GM21526 (cell line): ENCODE measurements around the gene KLHL29.

Source experiments
- ATAC-seq: cut with Tn5 transposase; IDR thresholded peaks from one replicate; pipeline ENCODE4 v1.9.1; 2021; ENCODE audit warnings: moderate library complexity; ENCODE audit not compliant: unreplicated experiment, low FRiP score

The KLHL29 gene

DNA sequence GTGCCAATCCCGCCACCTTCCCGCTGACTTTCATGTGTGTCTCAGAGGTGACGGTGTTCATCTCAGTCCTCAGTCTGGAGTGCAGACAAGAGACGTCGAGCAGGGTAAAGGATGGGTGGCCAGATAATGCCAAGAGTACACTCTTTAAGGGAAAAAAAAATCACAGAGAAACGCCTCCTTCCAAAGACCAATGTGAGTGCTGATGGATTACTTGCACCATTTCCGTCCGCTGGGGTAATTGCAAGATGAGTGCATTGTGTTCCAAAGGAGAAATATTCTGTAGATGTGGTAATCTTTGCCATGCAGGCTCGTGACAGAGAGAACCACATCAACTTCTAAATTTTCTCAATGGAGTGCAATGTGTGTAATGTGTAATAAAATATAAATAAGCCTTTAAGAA lies 81.0 kb downstream of the KLHL29 start:
- ATAC-seq: no peak

DNA sequence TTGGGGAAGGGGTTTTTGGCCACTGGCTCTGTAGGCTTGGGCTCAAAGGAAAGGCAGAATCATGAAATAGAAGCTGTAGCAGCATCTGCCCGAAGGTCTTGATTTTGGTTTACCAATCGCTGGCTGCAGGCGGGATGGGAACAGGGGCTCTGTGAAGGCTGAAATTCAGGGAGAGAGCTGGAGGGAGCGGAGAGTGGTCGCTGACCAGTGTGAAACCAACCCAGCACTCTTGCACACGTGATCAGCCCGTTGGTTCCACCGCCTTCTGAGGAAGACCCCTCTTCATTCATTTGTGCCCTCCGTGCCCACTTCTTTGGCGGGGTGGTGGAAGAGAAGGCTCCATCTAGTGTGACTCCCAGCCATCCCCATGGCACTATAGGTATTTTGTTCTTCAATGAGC lies 82.6 kb downstream of the KLHL29 start:
- no peak for ATAC-seq

GRCh38 chr2:23468474-23469141 lies 83.6 kb downstream of the KLHL29 start:
- no peak for ATAC-seq

GRCh38 chr2:23469142-23469540 lies 84.2 kb downstream of the KLHL29 start:
- ATAC-seq: no peak

DNA sequence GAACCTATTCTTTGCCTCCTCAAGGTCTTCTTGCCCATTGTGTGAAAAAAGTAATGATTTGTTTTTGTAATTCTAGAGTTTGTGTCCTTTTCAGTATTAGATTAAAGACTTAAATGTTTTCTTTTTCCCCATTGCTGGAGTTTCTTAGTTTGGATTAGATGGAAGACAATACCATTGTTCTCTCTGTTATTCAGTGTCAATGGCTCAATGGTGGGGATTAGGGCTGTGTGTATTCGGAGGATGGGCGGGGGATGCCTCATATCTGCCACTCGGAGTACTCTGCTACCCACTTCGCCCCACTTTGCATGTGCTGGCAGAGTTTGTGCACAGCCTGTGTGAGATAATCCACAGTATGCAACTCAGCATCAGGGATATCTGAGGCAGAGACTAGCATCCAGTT lies 90.1 kb downstream of the KLHL29 start:
- ATAC-seq: no peak

GRCh38 chr2:23475473-23475872 lies 90.5 kb downstream of the KLHL29 start:
- no peak for ATAC-seq

DNA sequence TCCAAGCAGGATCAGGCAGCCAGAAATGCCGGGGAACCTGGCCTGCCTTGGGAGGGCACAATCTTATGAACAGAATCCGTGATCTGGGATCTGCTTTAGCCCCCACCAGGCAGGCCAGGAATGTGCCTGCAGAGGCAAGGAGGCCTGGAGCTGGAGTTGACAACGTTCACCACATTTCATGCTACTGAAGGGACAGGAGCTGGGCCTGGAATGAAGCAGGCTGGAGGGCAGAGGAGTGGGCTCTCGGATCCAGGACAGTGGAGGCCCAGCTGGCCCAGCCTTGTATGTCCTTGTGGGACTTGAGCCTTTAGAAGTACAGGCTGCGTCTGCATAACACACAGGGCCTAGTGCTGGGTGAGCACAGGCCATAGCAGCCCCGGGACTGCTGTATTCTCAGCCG lies 91.8 kb downstream of the KLHL29 start:
- no peak for ATAC-seq

DNA sequence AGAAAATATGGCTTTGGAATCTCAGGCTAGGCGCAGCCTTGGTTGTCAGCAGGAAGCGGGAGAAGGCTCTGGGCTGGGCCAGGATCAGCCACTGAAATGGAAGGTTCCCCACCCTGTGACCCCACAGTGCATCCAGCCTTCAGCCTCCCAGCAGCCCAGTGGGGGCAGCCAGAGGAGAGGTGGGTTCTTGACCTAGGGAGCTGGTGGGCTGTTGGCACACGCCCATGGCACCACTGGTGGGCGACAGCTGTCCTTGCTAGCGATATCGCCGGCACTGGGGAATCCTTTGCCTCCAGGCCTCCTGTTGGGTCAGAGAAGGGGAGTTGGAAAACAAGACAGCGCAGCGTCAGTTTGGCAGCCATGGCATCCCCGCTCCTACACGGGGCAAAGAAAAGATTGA lies 92.4 kb downstream of the KLHL29 start:
- ATAC-seq: no peak

DNA sequence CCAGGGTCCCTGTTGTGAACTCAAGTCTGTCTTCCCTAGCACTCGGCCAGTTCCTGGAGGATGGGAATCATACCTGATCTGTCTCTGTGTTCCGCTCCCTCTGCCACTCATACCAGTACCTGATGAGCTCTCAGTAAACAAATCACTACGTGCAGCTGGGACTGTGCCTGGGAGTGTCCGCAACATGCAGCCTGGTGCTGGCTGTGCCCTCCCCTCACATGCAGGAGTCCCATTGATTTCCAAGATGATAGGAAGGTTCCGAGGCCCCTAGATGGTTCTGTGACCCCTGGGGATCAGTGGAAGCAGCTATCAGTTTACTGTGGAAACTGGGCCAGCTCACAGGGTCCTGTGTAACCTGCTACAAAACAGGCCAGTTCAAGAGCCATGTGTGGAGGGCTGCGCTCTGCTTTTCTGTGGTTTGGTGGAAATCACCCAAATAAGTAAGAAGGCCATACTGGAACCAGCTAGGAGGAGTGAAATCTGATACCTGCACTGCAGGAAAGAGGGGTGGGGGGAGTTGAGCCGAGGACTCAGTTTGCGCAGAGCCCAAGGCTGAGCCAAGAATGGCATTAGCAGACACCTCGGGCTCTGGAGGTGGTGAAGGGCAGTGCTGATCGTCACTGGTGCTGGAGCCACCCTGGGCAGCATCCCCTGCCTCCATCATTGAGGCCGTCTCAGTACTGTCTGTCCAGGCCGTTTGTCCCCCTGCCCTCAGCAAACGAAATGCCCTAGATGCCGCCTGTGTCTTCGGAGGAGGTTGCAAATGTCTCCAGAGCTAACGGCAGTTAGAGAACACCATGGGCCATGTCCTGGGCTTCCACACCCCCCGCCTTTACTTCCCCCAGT lies 93.3 kb downstream of the KLHL29 start:
- ATAC-seq: no peak

GRCh38 chr2:23478933-23479683 lies 94.1 kb downstream of the KLHL29 start:
- ATAC-seq: no peak

- no peak for ATAC-seq
Measured at GRCh38 chr2:23480957-23481797, 96.2 kb downstream of the KLHL29 start.

DNA sequence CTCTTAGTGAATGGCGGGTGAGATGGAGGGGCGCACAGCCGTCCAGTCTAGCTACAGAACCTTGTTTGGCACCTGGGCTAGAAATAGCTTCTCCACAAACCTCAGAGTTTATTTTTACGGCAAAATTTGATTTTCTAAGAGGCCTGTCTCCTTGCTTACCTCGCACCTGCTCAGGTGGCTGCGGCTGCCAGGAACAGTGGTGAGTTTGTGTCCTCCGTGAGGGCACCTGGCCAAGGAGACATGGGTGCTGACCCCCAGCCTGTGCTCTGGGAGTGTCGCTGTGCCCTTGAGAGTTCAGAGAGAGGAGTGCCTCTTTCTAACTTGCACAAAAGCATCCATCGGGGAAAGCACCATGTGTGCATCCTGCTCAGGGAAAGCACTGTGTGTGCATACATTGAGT lies 97.2 kb downstream of the KLHL29 start:
- no peak for ATAC-seq

DNA sequence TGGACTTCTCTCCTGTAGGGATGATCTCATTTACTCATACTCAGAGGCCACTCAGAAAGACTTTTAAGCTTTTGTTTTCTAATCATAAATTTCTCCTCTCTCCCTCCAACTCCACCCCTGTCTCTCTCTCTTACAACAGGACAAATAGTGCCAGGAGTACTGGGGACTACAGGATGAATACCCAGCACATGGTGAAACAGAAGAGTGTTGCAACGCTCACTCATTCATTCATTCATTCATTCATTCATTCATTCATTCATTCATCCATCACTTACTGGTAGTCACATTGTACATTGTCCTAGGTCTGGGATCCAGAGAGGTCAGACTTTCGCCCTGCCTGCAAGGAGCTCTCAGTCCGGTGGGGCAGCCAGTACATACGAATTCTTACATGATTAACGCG lies 97.6 kb downstream of the KLHL29 start:
- no peak for ATAC-seq

DNA sequence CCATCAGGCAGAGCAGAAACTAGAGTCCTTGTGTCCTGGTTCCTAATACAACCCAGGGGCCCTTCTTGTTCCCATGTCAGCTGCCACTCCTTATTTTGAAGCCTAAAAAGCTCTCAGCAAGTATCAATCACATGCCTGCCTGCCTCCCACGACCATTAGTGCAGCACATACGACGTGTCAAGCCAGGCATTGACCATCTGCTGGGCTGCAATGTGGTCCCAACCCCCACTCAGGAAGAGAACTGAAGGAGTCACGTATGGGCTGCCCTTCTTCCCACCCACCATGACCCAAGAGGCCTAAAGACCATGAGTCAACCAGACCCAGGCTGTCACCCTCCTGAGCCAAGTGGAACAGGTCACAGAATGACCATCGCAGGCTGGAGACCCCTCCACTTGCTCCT lies 98.8 kb downstream of the KLHL29 start:
- no peak for ATAC-seq

DNA sequence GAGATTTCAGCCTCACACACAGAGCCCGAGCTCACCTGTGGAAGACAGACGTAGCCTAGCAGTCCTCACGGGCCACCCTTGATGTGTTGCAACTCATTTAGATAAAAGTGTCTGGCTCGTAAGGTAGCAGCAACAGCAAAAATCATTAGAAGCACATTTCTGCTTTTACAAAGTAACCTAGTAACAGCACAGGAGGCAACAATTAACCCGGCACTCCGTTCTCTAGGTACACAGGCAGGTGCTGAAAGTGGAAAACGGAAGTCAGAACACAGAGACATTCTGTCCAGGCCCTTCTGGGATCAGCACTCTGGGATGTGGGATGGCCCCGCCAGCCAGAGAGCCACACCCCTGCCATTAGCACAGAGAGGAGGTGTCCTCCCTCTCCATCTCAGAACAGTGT lies 99.3 kb downstream of the KLHL29 start:
- no peak for ATAC-seq

- ATAC-seq: no peak
Measured at GRCh38 chr2:23484767-23485166, 99.8 kb downstream of the KLHL29 start.

DNA sequence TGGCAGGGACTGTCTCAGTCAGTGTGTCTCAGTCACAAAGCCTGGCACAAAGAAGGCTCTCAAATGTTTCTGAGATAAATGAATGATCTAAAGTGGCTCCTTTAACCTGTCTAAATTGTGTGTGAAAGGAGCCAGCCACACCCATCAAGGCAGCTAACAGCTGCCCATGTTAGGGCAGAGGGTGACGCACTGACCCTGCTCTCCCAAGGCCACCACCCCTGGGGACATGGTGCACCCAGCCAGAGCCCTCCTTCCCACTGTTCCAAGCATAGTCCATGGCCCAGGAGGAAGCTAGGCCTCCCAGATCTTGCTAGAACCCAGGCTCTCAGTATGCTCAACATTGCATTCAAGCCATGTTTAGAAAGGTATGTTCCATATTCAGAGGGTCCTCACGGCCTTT lies 100.3 kb downstream of the KLHL29 start:
- no peak for ATAC-seq

DNA sequence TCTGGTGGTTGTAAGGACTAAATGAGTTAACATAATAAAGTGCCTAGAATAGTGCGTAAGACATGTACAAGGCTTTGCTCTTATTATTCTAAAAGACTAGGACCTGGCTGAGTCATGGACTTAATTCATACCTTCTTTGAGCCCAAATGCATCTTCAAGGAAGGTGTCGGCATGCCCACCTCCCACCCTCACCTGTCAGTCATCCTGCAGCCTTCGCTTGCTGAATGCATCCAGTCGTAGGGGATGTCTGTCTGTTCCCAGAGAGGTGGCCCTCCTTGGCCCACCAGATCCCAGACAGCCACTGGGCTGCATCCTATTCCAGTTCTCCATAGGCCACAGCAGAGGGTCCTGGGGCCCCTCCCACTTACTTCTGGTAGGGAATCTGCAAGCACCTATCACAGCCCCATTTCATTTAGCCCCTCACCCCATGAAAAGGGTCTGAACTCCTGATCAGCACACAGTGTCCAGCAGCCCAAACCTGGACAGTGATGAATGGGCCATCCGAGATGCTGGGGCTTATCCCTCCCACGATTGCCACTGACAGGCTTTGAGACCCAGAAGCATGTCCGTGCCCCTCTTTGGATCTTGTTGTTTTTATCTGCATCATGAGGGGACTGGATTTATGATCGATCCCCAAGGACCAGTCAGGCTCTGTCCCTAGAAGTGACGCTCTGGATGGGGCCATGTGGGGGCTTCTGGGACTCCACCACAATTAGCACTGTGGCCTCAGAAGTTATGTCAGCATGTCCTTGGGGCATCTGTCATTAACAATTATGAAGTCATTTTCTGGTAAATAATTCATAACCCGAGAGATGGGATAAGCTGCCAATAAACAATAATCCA lies 101.1 kb downstream of the KLHL29 start:
- ATAC-seq: no peak

DNA sequence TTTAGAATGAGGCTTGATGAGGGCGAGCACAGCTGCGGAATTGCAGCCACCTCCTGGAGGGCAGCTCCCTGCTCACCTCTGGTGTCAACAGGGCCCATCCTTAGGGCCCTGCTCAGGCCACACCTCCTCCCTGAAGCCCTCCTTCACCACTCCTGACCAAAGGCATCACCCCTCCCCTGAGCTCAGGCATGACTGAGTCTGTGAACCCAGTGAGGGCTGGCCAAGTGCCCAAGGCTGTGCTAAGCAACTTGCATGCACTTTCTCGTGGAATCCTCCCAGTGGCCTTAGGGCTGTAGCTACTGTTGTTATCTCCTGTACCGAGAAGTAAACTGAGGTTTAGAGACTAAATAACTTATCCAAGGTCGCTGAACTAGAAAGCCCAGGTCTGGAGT lies 101.7 kb downstream of the KLHL29 start:
- no peak for ATAC-seq
